HL-60 (cell line): ENCODE data around the gene SVOP.
"Not testable (repeated sequence)": the region's sequence is repeated elsewhere in the genome, so short reads cannot be mapped to it uniquely, and the experiment has no call there.

Source experiments
- GABPA ChIP-seq: IDR thresholded peaks from 2 replicates; pipeline ENCODE4 v1.6.1; 2012; ENCODE audit warnings: low read depth
- POLR2AphosphoS5 ChIP-seq: IDR thresholded peaks from 2 replicates; pipeline ENCODE4 v1.6.1; 2012; ENCODE audit warnings: low read depth
- TF ChIP-seq, protein P1 (sequence below): IDR thresholded peaks from one replicate; pipeline ENCODE4 v1.5.1; 2011; ENCODE audit warnings: low read length, control low read depth, inconsistent platforms; ENCODE audit not compliant: insufficient read depth

DNA sequence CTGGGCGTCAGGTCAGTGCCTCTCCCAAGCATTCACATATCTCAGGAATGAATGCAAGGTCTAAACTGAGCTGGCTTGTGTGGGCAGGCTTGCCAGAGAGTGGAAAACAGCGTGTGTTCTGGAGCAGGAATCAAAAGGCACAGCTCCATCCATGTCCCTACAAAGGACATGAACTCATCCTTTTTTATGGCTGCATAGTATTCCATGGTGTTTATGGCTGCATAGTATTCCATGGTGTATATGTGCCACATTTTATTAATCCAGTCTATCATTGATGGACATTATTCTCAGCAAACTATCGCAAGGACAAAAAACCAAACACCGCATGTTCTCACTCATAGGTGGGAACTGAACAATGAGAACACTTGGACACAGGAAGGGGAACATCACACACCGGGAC is 30.8 kb downstream of the SVOP start:
- TF ChIP-seq, protein P1, sequence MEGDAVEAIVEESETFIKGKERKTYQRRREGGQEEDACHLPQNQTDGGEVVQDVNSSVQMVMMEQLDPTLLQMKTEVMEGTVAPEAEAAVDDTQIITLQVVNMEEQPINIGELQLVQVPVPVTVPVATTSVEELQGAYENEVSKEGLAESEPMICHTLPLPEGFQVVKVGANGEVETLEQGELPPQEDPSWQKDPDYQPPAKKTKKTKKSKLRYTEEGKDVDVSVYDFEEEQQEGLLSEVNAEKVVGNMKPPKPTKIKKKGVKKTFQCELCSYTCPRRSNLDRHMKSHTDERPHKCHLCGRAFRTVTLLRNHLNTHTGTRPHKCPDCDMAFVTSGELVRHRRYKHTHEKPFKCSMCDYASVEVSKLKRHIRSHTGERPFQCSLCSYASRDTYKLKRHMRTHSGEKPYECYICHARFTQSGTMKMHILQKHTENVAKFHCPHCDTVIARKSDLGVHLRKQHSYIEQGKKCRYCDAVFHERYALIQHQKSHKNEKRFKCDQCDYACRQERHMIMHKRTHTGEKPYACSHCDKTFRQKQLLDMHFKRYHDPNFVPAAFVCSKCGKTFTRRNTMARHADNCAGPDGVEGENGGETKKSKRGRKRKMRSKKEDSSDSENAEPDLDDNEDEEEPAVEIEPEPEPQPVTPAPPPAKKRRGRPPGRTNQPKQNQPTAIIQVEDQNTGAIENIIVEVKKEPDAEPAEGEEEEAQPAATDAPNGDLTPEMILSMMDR = not testable (repeated sequence)
- not testable (repeated sequence) for TF ChIP-seq GABPA, POLR2AphosphoS5
